Peyer's patch (tissue), 4 donors: ENCODE measurements around the gene MAX.

Experiments
- CTCF ChIP-seq, 6 experiments: fragments of 450-650 bp in 4 of 6; fragments of 200-600 bp in 2 of 6; sonication (generic) in 1 of 6; IDR thresholded peaks; one replicate each; pipeline ENCODE4 v1.5.1; 2017 to 2019; ENCODE audit warnings: antibody characterized with exemption in 6 of 6, mild to moderate bottlenecking in 3 of 6, moderate library complexity in 1 of 6
- POLR2A ChIP-seq, 2 donors: fragments of 450-650 bp; IDR thresholded peaks; one replicate each; pipeline ENCODE4 v1.5.1; 2017; ENCODE audit warnings: antibody characterized with exemption in 2 of 2, mild to moderate bottlenecking in 2 of 2, moderate library complexity in 2 of 2

- TF ChIP-seq CTCF (IDR thresholded peaks at IDR 0.05) (no peak), POLR2A (IDR thresholded peaks at IDR 0.05) (no peak)
Observed at GRCh38 chr14:65092349-65092748, 10.0 kb downstream of the MAX start.
